ENCODE data around the gene SSBP3.
A peak's percentile ranks its signal among the peaks of the same experiment; 100 is the strongest.
"Not testable (repeated sequence)": the region's sequence is repeated elsewhere in the genome, so short reads cannot be mapped to it uniquely, and the experiment has no call there.

Gene SSBP3

GRCh38 chr1:54406339-54407153 lies at the start of gene SSBP3:
TSS of gene SSBP3 (minus strand) at chr1:54406394.
- peak within 1 kb of the TSS; percentile 91 for H3K4me3 ChIP-seq (ENCODE audit: insufficient read depth, low read length, poor library complexity, severe bottlenecking)
- no peaks in the 10 kb centered on the region for H3K9me3 ChIP-seq (ENCODE audit: insufficient read depth, low read length)
- peak within 1 kb of the TSS; percentile 20 for H3K27ac ChIP-seq (ENCODE audit: low read depth, low read length)
- peak within 1 kb of the TSS; percentile 83 for H2AFZ ChIP-seq (ENCODE audit: low read depth, low read length, severe bottlenecking)
- H3K9ac ChIP-seq (ENCODE audit: low read length): peak within 1 kb of the TSS; percentile 63
- H3K4me2 ChIP-seq (ENCODE audit: low read depth, low read length, poor library complexity, severe bottlenecking): peak within 1 kb of the TSS; percentile 69
- no peaks in the 10 kb centered on the region for H3K36me3 ChIP-seq (ENCODE audit: low read length)
- no peaks in the 10 kb centered on the region for H3K27me3 ChIP-seq (ENCODE audit: low read length)
- no peaks in the 10 kb centered on the region; the same call in 1 of the 2 replicates for H4K20me1 ChIP-seq (ENCODE audit: low read depth, low read length)
- H3F3A ChIP-seq (ENCODE audit: insufficient read depth): 0 out of 2 replicates have a peak, but pooled peaks cover 8% of the 10 kb centered on the region
- TF ChIP-seq CTCF (IDR thresholded peaks at IDR 0.05; ENCODE audit: insufficient read depth, low read length, poor library complexity, severe bottlenecking): no peak
- no peak for TF ChIP-seq EZH2phosphoT487 (conservative IDR thresholded peaks at IDR 0.05; ENCODE audit: low read length)
- H3K79me2 ChIP-seq (ENCODE audit: insufficient read depth, low read length): no peaks in the 10 kb centered on the region
- H3K9me2 ChIP-seq (replicated peaks; ENCODE audit: insufficient read depth, low read length): no peaks in the 10 kb centered on the region

GRCh38 chr1:54453509-54453908 lies 47.3 kb upstream of the SSBP3 start:
- no peak overlapping the region for H3K9ac ChIP-seq (ENCODE audit: low read length)
- no peak overlapping the region for H3K4me3 ChIP-seq (ENCODE audit: insufficient read depth, low read length, poor library complexity, severe bottlenecking)
- no peaks in the 10 kb centered on the region for H3K36me3 ChIP-seq (ENCODE audit: low read length)
- H3K79me2 ChIP-seq (ENCODE audit: insufficient read depth, low read length): no peaks in the 10 kb centered on the region
- no peak overlapping the region for H2AFZ ChIP-seq (ENCODE audit: low read depth, low read length, severe bottlenecking)
- no peaks in the 10 kb centered on the region for H3K9me3 ChIP-seq (ENCODE audit: insufficient read depth, low read length)
- no peak overlapping the region for H3K27ac ChIP-seq (ENCODE audit: low read depth, low read length)
- no peaks in the 10 kb centered on the region for H3K27me3 ChIP-seq (ENCODE audit: low read length)
- no peak overlapping the region for H3K4me2 ChIP-seq (ENCODE audit: low read depth, low read length, poor library complexity, severe bottlenecking)
- H3K9me2 ChIP-seq (replicated peaks; ENCODE audit: insufficient read depth, low read length): no peaks in the 10 kb centered on the region
- H3F3A ChIP-seq (ENCODE audit: insufficient read depth): no peaks in the 10 kb centered on the region
- H4K20me1 ChIP-seq (ENCODE audit: low read depth, low read length): no peaks in the 10 kb centered on the region
- TF ChIP-seq EZH2phosphoT487 (conservative IDR thresholded peaks at IDR 0.05; ENCODE audit: low read length) (no peak), CTCF (IDR thresholded peaks at IDR 0.05; ENCODE audit: insufficient read depth, low read length, poor library complexity, severe bottlenecking) (no peak)

GRCh38 chr1:54453022-54453421 lies 46.8 kb upstream of the SSBP3 start:
- H3K4me2 ChIP-seq (ENCODE audit: low read depth, low read length, poor library complexity, severe bottlenecking): no peak overlapping the region
- TF ChIP-seq EZH2phosphoT487 (conservative IDR thresholded peaks at IDR 0.05; ENCODE audit: low read length) (no peak), CTCF (IDR thresholded peaks at IDR 0.05; ENCODE audit: insufficient read depth, low read length, poor library complexity, severe bottlenecking) (no peak)

GRCh38 chr1:54449431-54449830 lies 43.2 kb upstream of the SSBP3 start:
- not testable (repeated sequence) for H3K9me2 ChIP-seq (replicated peaks; ENCODE audit: insufficient read depth, low read length); H3K79me2 ChIP-seq (ENCODE audit: insufficient read depth, low read length); H4K20me1 ChIP-seq (ENCODE audit: low read depth, low read length); H3K4me2 ChIP-seq (ENCODE audit: low read depth, low read length, poor library complexity, severe bottlenecking); H3K4me3 ChIP-seq (ENCODE audit: insufficient read depth, low read length, poor library complexity, severe bottlenecking); H3F3A ChIP-seq (ENCODE audit: insufficient read depth); H3K9me3 ChIP-seq (ENCODE audit: insufficient read depth, low read length); H3K9ac ChIP-seq (ENCODE audit: low read length); H3K27ac ChIP-seq (ENCODE audit: low read depth, low read length); H3K36me3 ChIP-seq (ENCODE audit: low read length); H2AFZ ChIP-seq (ENCODE audit: low read depth, low read length, severe bottlenecking); H3K27me3 ChIP-seq (ENCODE audit: low read length)

More at GRCh38 chr1:54453022-54453421, 46.8 kb upstream of the SSBP3 start:
- H3F3A ChIP-seq (ENCODE audit: insufficient read depth): no peaks in the 10 kb centered on the region
- no peaks in the 10 kb centered on the region for H3K79me2 ChIP-seq (ENCODE audit: insufficient read depth, low read length)
- H3K9ac ChIP-seq (ENCODE audit: low read length): no peak overlapping the region
- no peak overlapping the region for H3K27ac ChIP-seq (ENCODE audit: low read depth, low read length)
- no peaks in the 10 kb centered on the region for H3K27me3 ChIP-seq (ENCODE audit: low read length)
- no peaks in the 10 kb centered on the region for H3K36me3 ChIP-seq (ENCODE audit: low read length)
- no peaks in the 10 kb centered on the region for H3K9me3 ChIP-seq (ENCODE audit: insufficient read depth, low read length)
- no peak overlapping the region for H2AFZ ChIP-seq (ENCODE audit: low read depth, low read length, severe bottlenecking)
- H3K9me2 ChIP-seq (replicated peaks; ENCODE audit: insufficient read depth, low read length): no peaks in the 10 kb centered on the region
- no peak overlapping the region for H3K4me3 ChIP-seq (ENCODE audit: insufficient read depth, low read length, poor library complexity, severe bottlenecking)
- no peaks in the 10 kb centered on the region for H4K20me1 ChIP-seq (ENCODE audit: low read depth, low read length)

DNA sequence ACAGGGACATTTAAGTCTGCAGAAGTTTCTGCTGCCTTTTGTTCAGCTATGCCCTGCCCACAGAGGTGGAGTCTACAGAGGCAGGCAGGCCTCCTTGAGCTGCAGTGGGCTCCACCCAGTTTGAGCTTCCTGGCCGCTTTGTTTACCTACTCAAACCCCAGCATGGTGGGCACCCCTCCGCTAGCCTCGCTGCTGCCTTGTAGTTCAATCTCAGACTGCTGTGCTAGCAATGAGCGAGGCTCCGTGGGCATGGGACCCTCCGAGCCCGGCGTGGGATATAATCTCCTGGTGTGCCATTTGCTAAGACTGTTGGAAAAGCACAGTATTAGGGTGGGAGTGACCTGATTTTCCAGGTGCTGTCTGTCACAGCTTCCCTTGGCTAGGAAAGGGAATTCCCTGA lies 42.6 kb upstream of the SSBP3 start:
- H3K9ac ChIP-seq (ENCODE audit: low read length); H3K27ac ChIP-seq (ENCODE audit: low read depth, low read length); H3K9me3 ChIP-seq (ENCODE audit: insufficient read depth, low read length); H3K9me2 ChIP-seq (replicated peaks; ENCODE audit: insufficient read depth, low read length); H2AFZ ChIP-seq (ENCODE audit: low read depth, low read length, severe bottlenecking); H3F3A ChIP-seq (ENCODE audit: insufficient read depth); H3K79me2 ChIP-seq (ENCODE audit: insufficient read depth, low read length); H3K4me2 ChIP-seq (ENCODE audit: low read depth, low read length, poor library complexity, severe bottlenecking); H4K20me1 ChIP-seq (ENCODE audit: low read depth, low read length); H3K27me3 ChIP-seq (ENCODE audit: low read length); H3K36me3 ChIP-seq (ENCODE audit: low read length); H3K4me3 ChIP-seq (ENCODE audit: insufficient read depth, low read length, poor library complexity, severe bottlenecking): not testable (repeated sequence)
